ENCODE measurements around the gene IL1B.

The IL1B gene

GRCh38 chr2:112798979-112799975 is 37.3 kb downstream of the IL1B start:
- H3K4me3 ChIP-seq = no peak overlapping the region
- H3K9ac ChIP-seq (ENCODE audit: insufficient read length) = no peak overlapping the region
- H3K36me3 ChIP-seq (ENCODE audit: insufficient read depth, low read length) = no peaks in the 10 kb centered on the region
- DNase-seq (ENCODE audit: low read depth, low spot score) = no peak
- no peak overlapping the region for H3K27ac ChIP-seq
- TF ChIP-seq FOXP2 (optimal IDR thresholded peaks at IDR 0.05; ENCODE audit: control extremely low read depth, extremely low read length, insufficient read depth) (no peak), POLR2AphosphoS5 (IDR thresholded peaks at IDR 0.05; ENCODE audit: borderline replicate concordance, low read depth, low read length) (no peak), EZH2 (IDR thresholded peaks at IDR 0.05) (no peak)
- H3K9me3 ChIP-seq (ENCODE audit: low read depth, low read length) = no peaks in the 10 kb centered on the region

GRCh38 chr2:112796486-112796885 is 40.1 kb downstream of the IL1B start:
- H3K9ac ChIP-seq (ENCODE audit: insufficient read length) = no peak overlapping the region
- H3K9me3 ChIP-seq (ENCODE audit: low read depth, low read length) = no peaks in the 10 kb centered on the region
- no peaks in the 10 kb centered on the region for H3K36me3 ChIP-seq (ENCODE audit: insufficient read depth, low read length)
- no peak for DNase-seq (ENCODE audit: low read depth, low spot score)
- H3K27ac ChIP-seq = no peak overlapping the region
- no peak overlapping the region for H3K4me3 ChIP-seq
- TF ChIP-seq POLR2AphosphoS5 (IDR thresholded peaks at IDR 0.05; ENCODE audit: borderline replicate concordance, low read depth, low read length) (no peak), FOXP2 (optimal IDR thresholded peaks at IDR 0.05; ENCODE audit: control extremely low read depth, extremely low read length, insufficient read depth) (no peak), EZH2 (IDR thresholded peaks at IDR 0.05) (no peak)

GRCh38 chr2:112795774-112796173 is 40.8 kb downstream of the IL1B start:
- Histone ChIP-seq H3K9me3 (ENCODE audit: low read depth, low read length) (no peaks in the 10 kb centered on the region), H3K36me3 (ENCODE audit: insufficient read depth, low read length) (no peaks in the 10 kb centered on the region), H3K4me3 (no peak overlapping the region), H3K27ac (no peak overlapping the region), H3K9ac (ENCODE audit: insufficient read length) (no peak overlapping the region)
- DNase-seq (ENCODE audit: low read depth, low spot score) = no peak
- TF ChIP-seq EZH2 (IDR thresholded peaks at IDR 0.05) = no peak
- no peak for TF ChIP-seq FOXP2 (optimal IDR thresholded peaks at IDR 0.05; ENCODE audit: control extremely low read depth, extremely low read length, insufficient read depth)
- TF ChIP-seq POLR2AphosphoS5 (IDR thresholded peaks at IDR 0.05; ENCODE audit: borderline replicate concordance, low read depth, low read length) = no peak

- Histone ChIP-seq H3K9me3 (ENCODE audit: low read depth, low read length) (no peaks in the 10 kb centered on the region), H3K36me3 (ENCODE audit: insufficient read depth, low read length) (no peaks in the 10 kb centered on the region), H3K27ac (no peak overlapping the region), H3K9ac (ENCODE audit: insufficient read length) (no peak overlapping the region), H3K4me3 (no peak overlapping the region)
- TF ChIP-seq EZH2 (IDR thresholded peaks at IDR 0.05) = no peak
- TF ChIP-seq POLR2AphosphoS5 (IDR thresholded peaks at IDR 0.05; ENCODE audit: borderline replicate concordance, low read depth, low read length) = no peak
- TF ChIP-seq FOXP2 (optimal IDR thresholded peaks at IDR 0.05; ENCODE audit: control extremely low read depth, extremely low read length, insufficient read depth) = no peak
- DNase-seq (ENCODE audit: low read depth, low spot score) = no peak
Measured at GRCh38 chr2:112794841-112795240, 41.7 kb downstream of the IL1B start.

- Histone ChIP-seq H3K4me3 (no peak overlapping the region), H3K9ac (ENCODE audit: insufficient read length) (no peak overlapping the region), H3K9me3 (ENCODE audit: low read depth, low read length) (no peaks in the 10 kb centered on the region), H3K27ac (no peak overlapping the region), H3K36me3 (ENCODE audit: insufficient read depth, low read length) (no peaks in the 10 kb centered on the region)
- DNase-seq (ENCODE audit: low read depth, low spot score) = no peak
- no peak for TF ChIP-seq EZH2 (IDR thresholded peaks at IDR 0.05)
- no peak for TF ChIP-seq FOXP2 (optimal IDR thresholded peaks at IDR 0.05; ENCODE audit: control extremely low read depth, extremely low read length, insufficient read depth)
- TF ChIP-seq POLR2AphosphoS5 (IDR thresholded peaks at IDR 0.05; ENCODE audit: borderline replicate concordance, low read depth, low read length) = no peak
Measured at GRCh38 chr2:112794131-112794733, 42.3 kb downstream of the IL1B start.

GRCh38 chr2:112793449-112793978 is 43.1 kb downstream of the IL1B start:
- Histone ChIP-seq H3K9ac (ENCODE audit: insufficient read length) (no peak overlapping the region), H3K9me3 (ENCODE audit: low read depth, low read length) (no peaks in the 10 kb centered on the region), H3K4me3 (no peak overlapping the region), H3K27ac (no peak overlapping the region), H3K36me3 (ENCODE audit: insufficient read depth, low read length) (no peaks in the 10 kb centered on the region)
- no peak for TF ChIP-seq FOXP2 (optimal IDR thresholded peaks at IDR 0.05; ENCODE audit: control extremely low read depth, extremely low read length, insufficient read depth)
- no peak for TF ChIP-seq POLR2AphosphoS5 (IDR thresholded peaks at IDR 0.05; ENCODE audit: borderline replicate concordance, low read depth, low read length)
- TF ChIP-seq EZH2 (IDR thresholded peaks at IDR 0.05) = no peak
- no peak for DNase-seq (ENCODE audit: low read depth, low spot score)

GRCh38 chr2:112792419-112792818 is 44.2 kb downstream of the IL1B start:
- H3K27ac ChIP-seq = no peak overlapping the region

GRCh38 chr2:112791693-112792230 is 44.8 kb downstream of the IL1B start:
- Histone ChIP-seq H3K9me3 (ENCODE audit: low read depth, low read length) (no peaks in the 10 kb centered on the region), H3K36me3 (ENCODE audit: insufficient read depth, low read length) (no peaks in the 10 kb centered on the region), H3K4me3 (no peak overlapping the region), H3K9ac (ENCODE audit: insufficient read length) (no peak overlapping the region), H3K27ac (no peak overlapping the region)
- DNase-seq (ENCODE audit: low read depth, low spot score) = no peak
- TF ChIP-seq FOXP2 (optimal IDR thresholded peaks at IDR 0.05; ENCODE audit: control extremely low read depth, extremely low read length, insufficient read depth) = no peak
- no peak for TF ChIP-seq EZH2 (IDR thresholded peaks at IDR 0.05)
- TF ChIP-seq POLR2AphosphoS5 (IDR thresholded peaks at IDR 0.05; ENCODE audit: borderline replicate concordance, low read depth, low read length) = no peak

More at GRCh38 chr2:112792419-112792818, 44.2 kb downstream of the IL1B start:
- H3K9ac ChIP-seq (ENCODE audit: insufficient read length) = no peak overlapping the region
- TF ChIP-seq EZH2 (IDR thresholded peaks at IDR 0.05) = no peak
- no peak for TF ChIP-seq POLR2AphosphoS5 (IDR thresholded peaks at IDR 0.05; ENCODE audit: borderline replicate concordance, low read depth, low read length)
- TF ChIP-seq FOXP2 (optimal IDR thresholded peaks at IDR 0.05; ENCODE audit: control extremely low read depth, extremely low read length, insufficient read depth) = no peak
- no peak for DNase-seq (ENCODE audit: low read depth, low spot score)
- no peak overlapping the region for H3K4me3 ChIP-seq
- H3K36me3 ChIP-seq (ENCODE audit: insufficient read depth, low read length) = no peaks in the 10 kb centered on the region
- H3K9me3 ChIP-seq (ENCODE audit: low read depth, low read length) = no peaks in the 10 kb centered on the region

All from SK-N-MC (cell line).